HG03175 (cell line): ENCODE results near the gene SRD5A1.

Experiments used
- ATAC-seq: cut with Tn5 transposase; IDR thresholded peaks from one replicate; pipeline ENCODE4 v1.9.1; 2021; ENCODE audit warnings: mild to moderate bottlenecking, moderate library complexity; ENCODE audit not compliant: unreplicated experiment

SRD5A1 gene

GRCh38 chr5:6681682-6682081, 48.4 kb downstream of the SRD5A1 start:
- ATAC-seq: no peak

GRCh38 chr5:6682239-6682638, 49.0 kb downstream of the SRD5A1 start:
- ATAC-seq: no peak

DNA sequence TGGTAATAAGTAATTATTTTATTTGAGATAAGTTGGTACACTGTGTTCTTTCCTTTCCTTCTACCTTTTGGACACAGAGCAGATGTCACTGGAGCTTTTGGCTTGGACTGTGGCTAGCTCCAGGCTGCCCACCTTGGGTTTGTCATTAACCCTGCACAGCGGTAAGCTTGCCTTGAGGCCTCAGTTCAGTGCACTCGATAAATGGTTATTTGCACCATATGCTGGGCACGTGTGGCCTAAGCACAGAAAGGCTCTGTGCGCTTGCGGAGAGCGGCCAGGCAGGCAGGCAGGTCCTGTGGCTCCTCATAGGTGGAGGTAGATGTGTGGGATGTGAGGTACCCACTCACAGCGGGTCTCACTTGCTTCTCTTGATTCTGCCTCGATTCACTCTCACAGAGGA, 50.0 kb downstream of the SRD5A1 start:
- ATAC-seq: no peak

- no peak for ATAC-seq
Observed at GRCh38 chr5:6684075-6684474, 50.8 kb downstream of the SRD5A1 start.

GRCh38 chr5:6686501-6686900, 53.3 kb downstream of the SRD5A1 start:
- ATAC-seq: no peak

GRCh38 chr5:6686915-6687409, 53.7 kb downstream of the SRD5A1 start:
- no peak for ATAC-seq

GRCh38 chr5:6687505-6687904, 54.3 kb downstream of the SRD5A1 start:
- no peak for ATAC-seq

- ATAC-seq: no peak
Observed at GRCh38 chr5:6692906-6693305, 59.7 kb downstream of the SRD5A1 start.

DNA sequence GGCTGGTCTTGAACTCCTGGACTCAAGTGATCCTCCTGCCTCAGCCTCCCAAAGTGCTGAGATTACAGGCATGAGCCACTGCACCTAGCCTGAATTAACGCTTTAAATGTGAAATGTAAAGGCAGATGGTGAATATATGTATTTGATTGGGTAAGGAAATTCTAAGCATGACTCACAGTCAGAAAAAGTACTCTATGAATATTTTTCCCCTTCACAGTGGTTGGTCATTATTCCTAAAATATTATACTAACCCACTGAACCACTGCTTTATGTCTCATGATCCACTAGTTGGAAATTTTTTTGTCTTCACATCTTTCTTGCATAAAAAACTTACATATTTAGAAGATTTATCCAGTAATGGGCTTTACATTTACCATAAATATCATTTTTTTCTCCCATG, 65.5 kb downstream of the SRD5A1 start:
- no peak for ATAC-seq

DNA sequence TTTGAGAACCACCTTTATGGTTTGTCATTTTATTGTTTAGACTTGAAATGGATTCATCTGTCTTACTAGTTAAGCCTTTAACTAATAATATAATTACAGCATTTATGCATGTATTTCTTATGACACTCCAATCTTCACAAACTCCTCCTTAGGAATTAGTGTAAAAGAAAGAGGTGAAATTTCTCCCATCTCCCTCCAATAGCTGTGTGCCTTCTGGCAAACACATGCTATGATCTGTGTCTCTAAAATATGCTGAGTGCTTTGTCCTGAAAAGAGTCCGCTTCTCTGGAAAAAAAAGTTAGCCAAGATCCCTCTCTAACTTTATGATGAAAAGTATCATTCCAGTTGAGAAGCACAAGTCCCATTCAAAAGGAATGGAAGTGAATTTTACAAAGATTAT, 66.1 kb downstream of the SRD5A1 start:
- no peak for ATAC-seq

DNA sequence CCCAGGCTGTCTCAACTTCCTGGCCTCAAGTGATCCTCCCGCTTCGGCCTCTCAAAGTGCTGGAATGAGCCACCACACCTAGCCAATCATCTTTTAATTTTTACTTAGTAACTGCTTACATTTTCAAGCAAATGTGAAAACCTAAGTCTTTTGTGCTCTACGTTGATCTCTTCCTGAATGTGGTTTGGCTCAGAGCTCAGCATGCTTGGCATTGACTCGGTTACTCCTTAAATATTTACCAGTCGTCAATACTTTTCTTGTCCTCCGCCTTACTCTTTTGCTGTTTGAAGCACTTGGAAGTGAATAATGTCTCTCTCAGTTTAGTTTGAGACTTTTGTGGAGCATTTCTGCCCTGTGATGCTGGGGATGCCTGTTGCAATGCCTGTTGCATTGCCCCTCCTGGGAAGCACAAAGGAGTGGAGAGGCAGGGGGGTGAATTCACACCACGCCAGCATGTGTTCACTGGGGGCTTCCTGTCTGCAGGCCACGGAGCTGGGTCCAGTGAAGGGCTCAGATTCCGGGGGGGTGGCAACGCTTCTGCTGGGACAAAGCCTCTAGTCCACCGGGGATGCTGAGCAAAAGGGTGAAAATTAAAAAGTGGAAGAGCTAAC, 66.9 kb downstream of the SRD5A1 start:
- no peak for ATAC-seq

DNA sequence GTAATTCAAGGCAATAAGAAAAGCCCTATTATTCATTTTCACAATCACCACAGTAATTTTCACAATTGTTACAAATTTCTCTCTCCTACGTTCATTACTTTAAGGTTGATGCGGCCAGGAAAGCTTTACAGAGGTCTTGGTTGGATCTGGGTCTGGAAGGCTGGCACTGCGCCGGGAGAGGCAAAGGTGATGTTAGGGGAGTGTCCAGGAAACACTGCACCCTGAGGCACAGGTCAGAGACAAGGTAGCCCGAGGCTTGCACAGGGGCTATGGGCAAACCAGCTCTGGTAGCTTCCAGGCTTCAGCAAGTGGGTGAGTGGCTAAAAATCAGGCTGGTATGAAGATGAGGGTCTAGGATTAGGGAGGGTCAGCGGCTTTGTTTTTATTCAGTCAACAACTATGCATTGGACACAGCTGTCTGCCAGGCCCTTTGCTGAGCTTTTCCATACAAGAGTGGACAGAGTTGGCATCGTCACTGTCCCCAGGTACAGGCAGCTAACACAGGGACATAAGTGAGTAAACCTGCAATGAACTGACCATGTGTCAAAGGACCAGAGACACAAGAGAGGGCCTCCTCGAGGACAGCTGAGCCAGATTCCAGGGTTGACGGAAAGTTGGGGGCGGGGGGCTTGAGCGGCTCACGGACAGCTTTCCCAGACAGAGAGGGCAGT, 67.6 kb downstream of the SRD5A1 start:
- ATAC-seq: no peak

DNA sequence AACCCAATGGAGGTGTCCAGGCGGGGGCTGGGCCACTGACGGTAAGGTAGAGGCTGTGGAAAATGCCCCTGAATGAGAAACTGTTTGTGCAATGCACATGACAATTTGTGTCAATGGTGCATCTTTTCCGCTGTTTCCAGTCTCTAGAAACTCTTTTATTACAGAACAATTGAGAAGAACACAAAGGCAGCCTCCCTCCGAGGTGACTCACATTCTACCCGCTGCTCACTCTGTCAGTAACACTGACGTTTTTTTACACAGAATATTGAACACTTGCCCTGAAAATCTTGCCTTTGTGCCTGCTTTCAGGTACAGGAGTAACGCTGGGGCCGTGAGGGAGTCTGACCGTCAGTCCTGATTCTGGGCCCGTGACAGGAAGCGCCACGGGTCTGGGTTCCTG, 68.3 kb downstream of the SRD5A1 start:
- no peak for ATAC-seq

GRCh38 chr5:6702633-6703032, 69.4 kb downstream of the SRD5A1 start:
- ATAC-seq: no peak

GRCh38 chr5:6703806-6704205, 70.6 kb downstream of the SRD5A1 start:
- ATAC-seq: no peak

DNA sequence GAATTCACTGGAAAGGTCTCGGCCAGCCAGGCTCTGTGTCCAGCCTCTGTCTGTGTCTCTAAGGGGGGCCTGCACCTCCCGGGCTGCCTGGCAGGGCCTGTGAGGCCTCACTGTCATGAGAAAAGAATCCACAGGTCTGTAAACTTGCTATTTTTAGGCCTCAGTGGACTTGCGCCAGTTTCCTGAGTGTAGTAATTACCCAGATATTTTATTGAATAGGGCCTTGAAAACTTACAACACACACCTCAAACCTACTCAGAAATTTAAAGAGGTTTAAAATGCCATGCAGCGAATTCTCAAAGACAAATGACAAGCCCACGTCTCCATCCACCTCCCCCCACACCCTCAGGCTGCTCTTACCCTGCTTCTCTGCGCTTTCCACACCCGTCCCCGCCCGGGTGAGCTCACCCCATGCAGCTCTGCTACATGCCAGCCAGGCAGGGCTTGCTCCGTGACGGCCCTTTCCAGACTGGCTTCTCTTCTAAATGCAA, 71.2 kb downstream of the SRD5A1 start:
- no peak for ATAC-seq

- peak; percentile 63 for ATAC-seq
Observed at GRCh38 chr5:6705088-6705487, 71.8 kb downstream of the SRD5A1 start.

- ATAC-seq: no peak
Observed at GRCh38 chr5:6705959-6706358, 72.7 kb downstream of the SRD5A1 start.

DNA sequence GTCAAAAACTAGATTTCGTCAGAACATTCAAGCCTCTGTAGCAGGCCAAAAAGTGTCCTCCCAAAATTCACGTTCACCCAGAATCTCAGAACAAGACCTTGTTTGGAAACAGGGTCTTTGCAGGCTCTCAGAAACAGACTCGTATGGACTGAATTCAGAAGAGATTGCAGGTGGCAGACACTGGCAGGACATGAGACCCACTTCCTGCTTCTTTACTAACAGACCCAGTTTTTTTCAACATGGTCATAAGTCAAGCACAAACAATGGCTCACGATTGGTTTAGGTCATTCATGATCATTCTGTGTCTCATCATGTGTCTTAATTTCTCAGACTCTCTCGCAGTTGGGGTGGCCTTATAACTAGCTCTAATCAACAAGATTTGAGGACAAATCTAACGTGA, 74.6 kb downstream of the SRD5A1 start:
- ATAC-seq: no peak

DNA sequence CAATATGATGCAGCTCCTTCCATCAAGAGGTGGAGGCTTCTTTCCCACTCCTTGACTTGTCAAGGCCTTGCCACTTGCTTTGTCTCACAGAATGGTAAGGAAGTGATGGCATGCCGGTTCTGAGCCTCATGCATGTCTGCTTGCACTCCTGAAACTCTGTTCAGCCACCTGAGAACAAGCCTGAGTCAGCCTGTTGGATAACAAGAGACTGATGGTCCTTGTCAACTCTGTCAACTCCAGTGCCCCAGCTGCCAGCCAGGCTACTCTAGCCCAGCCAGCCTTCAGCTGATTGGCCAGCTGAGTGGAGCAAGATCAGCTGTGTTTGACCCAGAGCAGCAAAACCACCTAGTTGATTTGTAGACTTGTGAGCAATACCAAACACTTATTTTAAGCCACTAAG, 75.6 kb downstream of the SRD5A1 start:
- no peak for ATAC-seq

DNA sequence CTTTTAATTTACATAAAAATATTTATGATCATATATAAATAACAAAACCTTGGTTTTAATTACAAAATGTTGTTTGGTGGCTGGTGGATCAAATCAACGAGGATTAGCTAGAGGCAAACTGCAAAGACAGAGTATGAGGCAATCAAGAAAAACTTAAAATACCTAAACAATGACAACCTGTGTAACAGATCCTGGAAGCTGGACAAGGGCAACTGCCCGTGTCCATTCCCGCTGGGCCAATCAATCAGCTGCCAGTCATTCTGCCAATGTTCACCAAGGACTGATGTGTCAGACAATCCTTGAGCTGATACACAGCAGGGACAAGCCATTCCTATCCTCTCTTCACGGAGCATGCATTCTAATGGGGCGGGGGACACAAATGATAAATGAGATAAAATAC, 76.8 kb downstream of the SRD5A1 start:
- no peak for ATAC-seq

DNA sequence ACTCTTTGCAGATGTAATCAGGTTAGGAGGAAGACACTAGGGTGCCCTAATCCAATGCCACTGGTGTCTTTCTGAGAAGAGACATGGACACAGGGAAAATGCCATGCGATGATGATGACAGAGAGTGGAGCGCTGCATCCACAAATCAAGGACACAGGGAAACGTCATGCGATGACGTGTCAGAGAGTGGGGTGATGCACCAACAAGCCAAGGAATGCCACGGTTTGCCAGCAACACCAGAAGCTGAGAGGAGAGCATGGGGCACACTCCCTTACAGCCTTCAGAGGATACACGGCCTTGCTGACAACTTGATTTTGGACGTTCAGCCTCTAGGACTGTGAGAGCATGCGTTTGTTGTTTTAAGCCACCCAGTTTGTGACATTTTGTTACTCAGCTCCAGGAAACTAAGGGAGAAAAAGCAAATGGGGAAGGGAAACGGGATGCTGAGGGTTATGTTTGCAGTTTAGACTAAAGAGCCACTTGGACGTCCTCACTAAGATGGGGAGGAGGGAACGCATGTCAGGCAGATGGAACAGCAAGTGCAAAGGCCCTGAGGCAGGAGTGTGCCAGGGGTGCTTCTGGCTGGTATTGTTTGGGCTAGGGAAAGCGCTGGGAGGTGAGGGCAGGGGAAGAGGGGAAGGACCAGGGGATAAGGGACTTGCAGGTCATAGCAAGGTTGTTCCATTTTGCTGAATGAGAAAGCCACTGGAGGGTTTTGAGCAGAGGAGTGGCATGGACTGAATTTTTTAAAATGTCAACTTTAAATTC, 77.5 kb downstream of the SRD5A1 start:
- no peak for ATAC-seq
